ENCODE measurements around the gene PCMT1.

The PCMT1 gene

GRCh38 chr6:149856256-149856994 is 106.9 kb downstream of the PCMT1 start:
- no peak for DNase-seq

GRCh38 chr6:149857541-149857940 is 108.0 kb downstream of the PCMT1 start:
- DNase-seq: no peak

- peak; percentile 58 for DNase-seq
Observed at GRCh38 chr6:149859368-149859767, 109.8 kb downstream of the PCMT1 start.

GRCh38 chr6:149859938-149860337 is 110.4 kb downstream of the PCMT1 start:
- DNase-seq: no peak

- DNase-seq: no peak
Observed at GRCh38 chr6:149860513-149860833, 110.9 kb downstream of the PCMT1 start.
